NCI-H2081 (cell line): ENCODE measurements around the gene SMIM32.

Source experiments
- DNase-seq, 2 experiments: peaks; one replicate each; lab custom pipeline; 2025; lab: John Stamatoyannopoulos, UW

Gene SMIM32

GRCh38 chr5:136186796-136187195 lies 6.2 kb downstream of the SMIM32 start:
- DNase-seq: no peak

GRCh38 chr5:136185974-136186665 lies 6.8 kb downstream of the SMIM32 start:
- no peak for DNase-seq

- DNase-seq: no peak
Observed at GRCh38 chr5:136182618-136183017, 10.3 kb downstream of the SMIM32 start.

GRCh38 chr5:136174021-136174659 lies 18.8 kb downstream of the SMIM32 start:
- DNase-seq: peak in 1 of 2 experiments; percentile 2

GRCh38 chr5:136169218-136169617 lies 23.7 kb downstream of the SMIM32 start:
- no peak for DNase-seq

- DNase-seq: no peak
Observed at GRCh38 chr5:136166909-136167308, 26.1 kb downstream of the SMIM32 start.

- no peak for DNase-seq
Observed at GRCh38 chr5:136164226-136164625, 28.7 kb downstream of the SMIM32 start.

- no peak for DNase-seq
Observed at GRCh38 chr5:136162008-136162407, 31.0 kb downstream of the SMIM32 start.

- no peak for DNase-seq
Observed at GRCh38 chr5:136159457-136159856, 33.5 kb downstream of the SMIM32 start.

- no peak for DNase-seq
Observed at GRCh38 chr5:136157514-136157913, 35.4 kb downstream of the SMIM32 start.

DNA sequence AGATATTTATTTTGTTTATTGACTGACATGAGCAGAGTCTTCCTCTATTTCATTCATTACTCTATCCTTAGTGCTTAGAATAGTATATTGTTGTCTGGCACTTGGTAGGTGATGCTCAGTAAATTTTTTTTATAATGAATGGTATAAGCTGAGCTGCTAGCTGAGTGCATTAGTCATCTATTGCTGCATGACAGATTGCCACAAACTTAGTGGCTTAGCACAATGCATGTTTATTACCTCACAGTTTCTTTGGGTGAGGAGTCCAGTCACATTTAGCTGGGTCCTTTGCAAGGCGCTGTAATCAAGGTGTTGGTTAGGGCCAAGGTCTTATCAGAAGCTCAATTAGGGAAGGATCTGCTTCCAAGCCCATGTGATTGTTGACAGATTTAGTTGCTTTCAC lies 37.2 kb downstream of the SMIM32 start:
- DNase-seq: no peak

DNA sequence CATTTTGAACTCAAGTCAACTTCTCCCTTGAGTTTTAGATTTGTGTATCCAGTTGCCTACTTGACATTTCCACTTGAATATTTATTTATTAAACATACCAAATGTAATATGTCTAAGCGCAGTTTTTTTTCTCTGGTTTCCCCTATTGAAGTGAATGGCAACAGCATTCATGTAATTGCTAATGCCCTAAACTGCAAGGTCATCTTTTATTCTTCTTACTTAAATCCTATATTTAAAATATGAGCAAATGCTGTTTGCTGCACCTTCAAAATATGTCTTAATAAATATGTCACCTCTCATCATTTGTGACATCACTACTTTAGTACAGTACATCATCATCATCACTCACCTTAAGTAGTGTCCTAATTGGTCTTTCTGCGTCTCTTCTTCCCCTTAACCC lies 37.9 kb downstream of the SMIM32 start:
- no peak for DNase-seq

GRCh38 chr5:136153581-136154236 lies 39.3 kb downstream of the SMIM32 start:
- DNase-seq: no peak

DNA sequence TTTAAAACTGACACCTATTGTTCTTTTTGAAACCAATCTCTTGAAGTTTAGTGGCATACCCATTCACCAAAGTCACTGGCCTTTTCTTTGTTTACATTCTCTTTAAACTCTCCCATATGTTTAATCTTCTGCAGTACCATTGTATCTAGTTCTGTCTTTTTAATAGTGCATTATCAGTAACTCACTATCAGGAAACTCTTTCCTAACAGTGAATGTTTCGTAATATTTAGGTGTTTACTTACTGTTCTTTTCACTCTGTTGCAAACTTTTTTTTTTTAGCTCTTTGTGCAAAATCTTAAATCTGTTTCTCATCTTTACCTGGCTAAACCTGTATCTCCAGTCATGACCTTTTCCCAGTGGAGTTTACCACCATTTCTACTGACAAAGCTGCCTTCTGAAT lies 43.1 kb downstream of the SMIM32 start:
- no peak for DNase-seq

DNA sequence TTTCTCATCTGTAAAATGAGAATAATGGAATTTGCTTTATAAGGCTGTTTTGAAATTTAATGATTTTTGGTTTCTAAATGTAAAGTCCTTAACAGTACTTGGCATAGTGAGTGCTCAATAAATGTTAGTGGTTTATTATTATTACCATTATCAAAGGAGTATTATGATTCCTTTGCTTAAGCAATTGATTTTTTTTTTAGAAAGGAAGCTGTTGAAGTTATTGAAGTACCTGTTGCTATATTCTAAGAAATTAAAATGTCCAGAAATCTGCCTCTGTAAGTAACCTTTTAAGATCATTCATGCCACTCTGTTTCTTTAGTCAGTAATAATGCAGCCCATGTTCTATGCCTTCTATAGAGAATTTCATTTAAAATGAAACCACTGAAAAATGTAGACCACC lies 45.3 kb downstream of the SMIM32 start:
- no peak for DNase-seq

DNA sequence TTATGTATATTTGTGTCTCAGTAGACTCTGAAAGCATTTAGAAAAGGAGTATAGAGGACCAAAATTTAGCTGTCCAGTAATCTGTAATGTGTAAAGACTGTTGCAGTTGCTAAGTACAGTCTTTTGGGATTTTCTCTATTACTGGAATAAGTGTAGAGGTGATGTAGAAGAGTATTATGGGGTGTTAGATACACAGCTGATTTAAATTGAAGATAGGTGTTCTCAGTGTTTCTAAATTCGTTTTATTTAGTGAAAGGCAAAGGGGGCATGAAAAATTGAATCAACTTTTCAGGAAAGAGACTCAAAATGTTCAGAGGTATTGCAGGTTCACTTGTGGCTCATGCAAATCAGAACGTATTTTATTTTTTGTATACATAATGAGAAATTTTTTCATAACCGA lies 46.8 kb downstream of the SMIM32 start:
- no peak for DNase-seq

DNA sequence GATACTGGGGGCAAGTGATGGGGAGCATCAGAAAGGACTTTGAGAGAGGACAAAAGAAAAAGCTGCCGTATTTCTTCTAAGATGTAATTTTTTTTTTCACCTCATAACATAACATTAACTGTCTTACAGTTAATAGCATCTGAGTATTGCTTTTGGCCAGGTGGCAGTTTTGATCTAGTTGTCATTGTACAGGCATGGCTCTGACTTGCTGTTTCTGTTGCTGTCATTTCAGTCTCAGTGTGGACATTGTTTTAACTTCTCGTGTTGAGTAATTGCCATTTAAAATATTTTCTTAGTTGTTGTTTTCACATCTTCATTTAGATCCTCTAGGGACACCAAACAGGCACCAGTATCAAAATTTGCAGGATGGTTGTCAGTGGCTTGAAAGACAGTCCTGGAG lies 47.9 kb downstream of the SMIM32 start:
- DNase-seq: no peak

DNA sequence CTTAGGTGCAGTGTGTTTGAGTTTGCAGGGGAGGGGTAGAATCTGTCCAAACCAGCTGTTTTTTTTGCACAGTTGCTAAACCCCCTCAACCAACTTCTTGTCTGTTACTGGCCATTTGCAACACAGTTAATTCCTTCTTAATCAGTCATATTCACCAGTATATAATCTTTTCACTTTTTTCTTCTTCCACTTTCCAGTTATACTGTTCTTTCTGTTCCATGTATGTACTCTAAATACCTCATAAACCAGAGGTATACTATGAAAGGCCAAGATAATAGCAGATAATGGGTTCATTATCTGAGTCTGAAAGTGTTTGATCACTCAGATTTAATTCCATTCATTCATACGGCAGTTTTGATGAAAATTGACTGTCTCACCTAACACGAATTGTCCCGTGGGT lies 49.2 kb downstream of the SMIM32 start:
- DNase-seq: no peak

DNA sequence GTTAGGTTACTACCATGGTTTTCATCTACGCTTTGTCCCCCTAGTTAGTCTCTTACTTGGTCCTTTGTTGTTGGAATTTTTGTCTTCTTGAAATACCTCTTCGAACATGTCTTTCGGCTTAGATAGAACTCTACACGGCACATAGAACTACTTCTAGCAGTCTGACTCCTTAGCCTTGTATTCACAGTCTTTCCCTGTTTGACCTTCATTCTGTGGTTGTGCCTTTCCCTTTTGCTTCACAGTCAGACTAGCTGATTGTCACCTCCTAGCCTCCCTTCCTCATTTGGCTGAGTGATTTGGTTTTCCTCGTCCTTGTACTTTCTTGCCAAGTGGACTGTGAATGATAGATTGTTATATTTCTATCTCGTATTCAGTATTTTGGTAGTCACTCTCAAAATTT lies 49.6 kb downstream of the SMIM32 start:
- DNase-seq: no peak

GRCh38 chr5:136141561-136141960 lies 51.4 kb downstream of the SMIM32 start:
- no peak for DNase-seq
